HepG2 (cell line): Measurements from ENCODE around the gene HAUS1. TPM values are rescaled to one million over a fixed set of nuclear protein-coding genes. Genes with fewer than 3 reads are reported as not detected.
A peak's percentile ranks its signal among the peaks of the same experiment; 100 is the strongest.

Experiments
- AHR ChIP-seq: IDR thresholded peaks from 2 replicates; pipeline ENCODE4 v1.6.1; 2018; ENCODE audit warnings: missing genetic modification reagents, missing compliant biosample characterization
- ASH2L ChIP-seq: fragments of 300-600, 200-600 bp; sonication (generic); IDR thresholded peaks from 2 replicates; pipeline ENCODE4 v1.7.0; 2017; ENCODE audit warnings: low read depth, mild to moderate bottlenecking, moderate library complexity, mixed read lengths, low read length; ENCODE audit not compliant: insufficient read length
- CEBPB ChIP-seq: IDR thresholded peaks from 2 replicates; pipeline ENCODE4 v1.6.1; 2011; ENCODE audit warnings: low read depth, low read length, improper control_type of control experiment, borderline replicate concordance
- FOXK2 ChIP-seq: fragments of 450-650 bp; IDR thresholded peaks from 2 replicates; pipeline ENCODE4 v1.6.1; 2016
- GFI1 ChIP-seq: sonication (generic); formaldehyde crosslinking; IDR thresholded peaks from 2 replicates; pipeline ENCODE4 v1.5.0; 2020; ENCODE audit warnings: missing genetic modification reagents, mild to moderate bottlenecking, borderline replicate concordance
- IRF2 ChIP-seq: IDR thresholded peaks from 2 replicates; pipeline ENCODE4 v1.6.1; 2018; ENCODE audit warnings: missing genetic modification reagents, missing compliant biosample characterization
- JARID2 ChIP-seq: sonication (generic); formaldehyde crosslinking; IDR thresholded peaks from 2 replicates; pipeline ENCODE4 v1.8.1; 2023; ENCODE audit warnings: missing genetic modification reagents, inconsistent platforms; ENCODE audit not compliant: insufficient replicate concordance
- KLF12 ChIP-seq: sonication (generic); formaldehyde crosslinking; IDR thresholded peaks from 2 replicates; pipeline ENCODE4 v1.4.0; 2020; ENCODE audit warnings: missing genetic modification reagents, borderline replicate concordance
- MTF2 ChIP-seq: sonication (generic); formaldehyde crosslinking; IDR thresholded peaks from 2 replicates; pipeline ENCODE4 v1.5.0; 2020; ENCODE audit warnings: missing genetic modification reagents, borderline replicate concordance
- RARG ChIP-seq: sonication (generic); formaldehyde crosslinking; IDR thresholded peaks from 2 replicates; pipeline ENCODE4 v1.4.0; 2020; ENCODE audit warnings: low read depth, mild to moderate bottlenecking, missing genetic modification reagents
- SMAD9 ChIP-seq: sonication (generic); formaldehyde crosslinking; IDR thresholded peaks from 2 replicates; pipeline ENCODE4 v1.5.1; 2020; ENCODE audit warnings: mild to moderate bottlenecking, missing genetic modification reagents
- ZFP90 ChIP-seq: sonication (generic); formaldehyde crosslinking; IDR thresholded peaks from 2 replicates; pipeline ENCODE4 v1.8.0; 2022; ENCODE audit warnings: missing genetic modification reagents, mild to moderate bottlenecking, inconsistent platforms, borderline replicate concordance
- ZNF430 ChIP-seq: sonication (generic); formaldehyde crosslinking; IDR thresholded peaks from 2 replicates; pipeline ENCODE4 v1.9.0; 2021; ENCODE audit warnings: mild to moderate bottlenecking, missing genetic modification reagents
- ZNF83 ChIP-seq: sonication (generic); formaldehyde crosslinking; IDR thresholded peaks from 2 replicates; pipeline ENCODE4 v1.4.0; 2020; ENCODE audit warnings: missing genetic modification reagents, mild to moderate bottlenecking, borderline replicate concordance
- polyA plus RNA-seq, 8 experiments: library from polyadenylated mRNA; depleted of rRNA in 3 of 8; stranded (reverse) in 7 of 8; unstranded in 1 of 8; fragments of >200 nt; fragmentation: Illumina TruSeq in 4 of 8; extraction: Trizol in 4 of 8; gene quantifications; 2 replicates each; pipeline versions ENCODE4 v1.2.1 to v1.2.3, GENCODE V29; 2011 to 2016; ENCODE audit warnings: low read depth in 4 of 8, missing spikeins in 1 of 8, mixed read lengths in 1 of 8; ENCODE audit not compliant: insufficient read depth in 1 of 8
- total RNA-seq, 5 experiments: library from RNA; depleted of rRNA; stranded (reverse); fragments of >200 nt; fragmentation: Illumina TruSeq; extraction: Trizol; gene quantifications; 2 replicates each; pipeline ENCODE4 v1.2.3, GENCODE V29; 2016; ENCODE audit warnings: low read depth in 1 of 5
- TF ChIP-seq, protein P1 (sequence below): sonication (generic); formaldehyde crosslinking; IDR thresholded peaks from 2 replicates; pipeline ENCODE4 v1.5.1; 2020; ENCODE audit warnings: mild to moderate bottlenecking, missing genetic modification reagents
- TF ChIP-seq, protein P2 (sequence below): sonication (generic); formaldehyde crosslinking; IDR thresholded peaks from 2 replicates; pipeline ENCODE4 v1.5.0; 2020; ENCODE audit warnings: missing genetic modification reagents
- TF ChIP-seq, protein P3 (sequence below): sonication (generic); formaldehyde crosslinking; conservative IDR thresholded peaks from 2 replicates; pipeline ENCODE4 v1.4.0; 2020; ENCODE audit warnings: missing genetic modification reagents

Gene HAUS1
- total and polyA plus RNA-seq, 2 of the 13 experiments (the other 11 are each of a cell fraction or from before 2014, with no cell fraction given), result 20.6 to 59.2 TPM

DNA sequence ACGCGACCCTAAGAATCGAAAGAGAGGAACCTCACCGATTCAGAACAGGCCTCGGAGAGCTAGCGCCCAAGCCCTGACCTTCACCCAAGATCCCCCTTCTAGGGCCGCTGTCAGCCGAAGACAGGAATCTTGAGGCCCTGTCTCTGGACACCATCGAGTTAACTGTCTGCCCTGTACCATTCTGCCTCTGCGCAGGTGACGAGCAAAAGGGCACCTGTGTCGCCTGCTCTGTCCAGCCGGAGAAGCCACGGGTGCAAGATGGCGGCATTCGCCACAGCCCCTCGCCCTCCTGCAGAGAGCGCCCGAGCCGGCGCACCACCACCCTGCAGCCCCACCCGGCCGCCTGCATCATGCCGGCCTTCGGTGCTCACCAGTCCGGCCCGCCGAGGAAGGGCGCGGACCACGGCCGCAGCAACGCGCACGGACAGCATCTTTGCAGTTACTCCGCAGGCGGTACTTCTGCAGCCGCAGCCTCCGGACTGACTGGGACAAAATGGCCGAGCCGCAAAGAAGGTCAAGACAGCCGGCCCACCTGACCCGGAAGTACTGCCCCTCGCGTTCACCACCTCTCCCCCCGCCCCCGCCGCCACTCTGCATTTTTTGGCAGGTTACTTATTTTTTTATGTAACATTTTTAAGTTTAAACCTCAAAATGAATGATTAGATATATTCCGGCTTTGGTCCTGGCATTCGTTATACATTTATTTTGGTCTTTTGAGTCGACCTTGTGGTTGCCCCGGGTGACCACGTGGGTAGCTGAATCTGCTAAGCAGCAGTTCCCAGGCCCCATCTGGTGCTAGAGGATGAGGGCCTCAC, 6.2 kb upstream of the HAUS1 start, which contains the start of gene ATP5F1A (continued):
- peak; percentile 48 for TF ChIP-seq JARID2 (CRISPR knock-in tag)
- TF ChIP-seq ZNF83 (CRISPR knock-in tag), result peak; percentile 95
- TF ChIP-seq, protein P1, sequence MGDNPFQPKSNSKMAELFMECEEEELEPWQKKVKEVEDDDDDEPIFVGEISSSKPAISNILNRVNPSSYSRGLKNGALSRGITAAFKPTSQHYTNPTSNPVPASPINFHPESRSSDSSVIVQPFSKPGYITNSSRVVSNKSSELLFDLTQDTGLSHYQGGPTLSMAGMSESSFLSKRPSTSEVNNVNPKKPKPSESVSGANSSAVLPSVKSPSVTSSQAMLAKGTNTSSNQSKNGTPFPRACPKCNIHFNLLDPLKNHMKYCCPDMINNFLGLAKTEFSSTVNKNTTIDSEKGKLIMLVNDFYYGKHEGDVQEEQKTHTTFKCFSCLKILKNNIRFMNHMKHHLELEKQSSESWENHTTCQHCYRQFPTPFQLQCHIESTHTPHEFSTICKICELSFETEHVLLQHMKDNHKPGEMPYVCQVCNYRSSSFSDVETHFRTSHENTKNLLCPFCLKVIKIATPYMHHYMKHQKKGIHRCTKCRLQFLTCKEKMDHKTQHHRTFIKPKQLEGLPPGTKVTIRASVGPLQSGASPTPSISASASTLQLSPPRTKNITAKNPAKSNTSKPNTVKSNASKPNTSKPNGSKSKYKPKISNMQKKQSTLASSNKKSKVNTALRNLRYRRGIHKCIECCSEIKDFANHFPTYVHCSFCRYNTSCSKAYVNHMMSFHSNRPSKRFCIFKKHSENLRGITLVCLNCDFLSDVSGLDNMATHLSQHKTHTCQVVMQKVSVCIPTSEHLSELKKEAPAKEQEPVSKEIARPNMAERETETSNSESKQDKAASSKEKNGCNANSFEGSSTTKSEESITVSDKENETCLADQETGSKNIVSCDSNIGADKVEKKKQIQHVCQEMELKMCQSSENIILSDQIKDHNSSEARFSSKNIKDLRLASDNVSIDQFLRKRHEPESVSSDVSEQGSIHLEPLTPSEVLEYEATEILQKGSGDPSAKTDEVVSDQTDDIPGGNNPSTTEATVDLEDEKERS (CRISPR knock-in tag), result 0 out of 2 replicates have a peak, but pooled peaks have one; percentile 73
- no peak for TF ChIP-seq SMAD9
- no peak for TF ChIP-seq CEBPB
- TF ChIP-seq ZFP90 (CRISPR knock-in tag), result peak; percentile 74; the same call in 1 of the 2 replicates
- TF ChIP-seq GFI1 (CRISPR knock-in tag), result no peak
- no peak; the same call in 1 of the 2 replicates for TF ChIP-seq ZNF430
- no peak; the same call in 1 of the 2 replicates for TF ChIP-seq MTF2
- no peak for TF ChIP-seq FOXK2
- no peak for TF ChIP-seq AHR (CRISPR knock-in tag)
- 0 out of 2 replicates have a peak, but pooled peaks have one; percentile 78 for TF ChIP-seq KLF12 (CRISPR knock-in tag)
- TF ChIP-seq RARG (CRISPR knock-in tag), result no peak
- peak; percentile 71 for TF ChIP-seq IRF2 (CRISPR knock-in tag)
- TF ChIP-seq, protein P2, sequence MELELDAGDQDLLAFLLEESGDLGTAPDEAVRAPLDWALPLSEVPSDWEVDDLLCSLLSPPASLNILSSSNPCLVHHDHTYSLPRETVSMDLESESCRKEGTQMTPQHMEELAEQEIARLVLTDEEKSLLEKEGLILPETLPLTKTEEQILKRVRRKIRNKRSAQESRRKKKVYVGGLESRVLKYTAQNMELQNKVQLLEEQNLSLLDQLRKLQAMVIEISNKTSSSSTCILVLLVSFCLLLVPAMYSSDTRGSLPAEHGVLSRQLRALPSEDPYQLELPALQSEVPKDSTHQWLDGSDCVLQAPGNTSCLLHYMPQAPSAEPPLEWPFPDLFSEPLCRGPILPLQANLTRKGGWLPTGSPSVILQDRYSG (CRISPR knock-in tag), result peak; percentile 14; the same call in 1 of the 2 replicates
- TF ChIP-seq, protein P3, sequence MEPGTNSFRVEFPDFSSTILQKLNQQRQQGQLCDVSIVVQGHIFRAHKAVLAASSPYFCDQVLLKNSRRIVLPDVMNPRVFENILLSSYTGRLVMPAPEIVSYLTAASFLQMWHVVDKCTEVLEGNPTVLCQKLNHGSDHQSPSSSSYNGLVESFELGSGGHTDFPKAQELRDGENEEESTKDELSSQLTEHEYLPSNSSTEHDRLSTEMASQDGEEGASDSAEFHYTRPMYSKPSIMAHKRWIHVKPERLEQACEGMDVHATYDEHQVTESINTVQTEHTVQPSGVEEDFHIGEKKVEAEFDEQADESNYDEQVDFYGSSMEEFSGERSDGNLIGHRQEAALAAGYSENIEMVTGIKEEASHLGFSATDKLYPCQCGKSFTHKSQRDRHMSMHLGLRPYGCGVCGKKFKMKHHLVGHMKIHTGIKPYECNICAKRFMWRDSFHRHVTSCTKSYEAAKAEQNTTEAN (CRISPR knock-in tag), result no peak; the same call in 1 of the 2 replicates
- TF ChIP-seq ASH2L, result peak; percentile 97
- TF ChIP-seq, all 625 proteins: peak for 261
